GM10266 (cell line): ENCODE data around the gene PCDHGA1.

Experiments
- DNase-seq: peaks from one replicate; pipeline ENCODE4 v3.0.0; 2012; ENCODE audit errors: extremely low spot score
- TF ChIP-seq, protein P1 (sequence below): IDR thresholded peaks from 2 replicates; pipeline ENCODE4 v1.5.1; 2012; ENCODE audit warnings: mild to moderate bottlenecking, low read depth; ENCODE audit not compliant: control insufficient read depth, insufficient read depth; ENCODE audit errors: missing control alignments

Gene PCDHGA1

DNA sequence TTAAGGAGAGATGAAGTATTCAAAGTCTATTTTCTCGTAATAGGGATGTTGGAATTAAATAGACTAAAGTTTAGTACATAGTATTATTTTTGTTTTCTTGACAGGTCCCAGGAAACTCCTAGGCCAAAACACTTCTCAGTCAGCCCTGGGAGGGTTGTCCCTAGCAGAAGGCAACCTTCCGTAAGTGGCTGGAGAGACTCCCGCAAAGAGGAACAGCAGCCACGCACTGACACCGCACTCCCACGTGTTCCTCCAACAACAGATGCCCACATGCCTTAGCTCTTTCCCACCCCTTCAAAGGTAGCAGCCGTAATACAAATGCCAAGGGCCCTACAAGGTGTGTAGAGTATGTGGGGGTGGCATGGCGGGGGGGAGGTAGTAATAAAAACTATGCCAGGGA is 187.0 kb downstream of the PCDHGA1 start:
- TF ChIP-seq, protein P1, sequence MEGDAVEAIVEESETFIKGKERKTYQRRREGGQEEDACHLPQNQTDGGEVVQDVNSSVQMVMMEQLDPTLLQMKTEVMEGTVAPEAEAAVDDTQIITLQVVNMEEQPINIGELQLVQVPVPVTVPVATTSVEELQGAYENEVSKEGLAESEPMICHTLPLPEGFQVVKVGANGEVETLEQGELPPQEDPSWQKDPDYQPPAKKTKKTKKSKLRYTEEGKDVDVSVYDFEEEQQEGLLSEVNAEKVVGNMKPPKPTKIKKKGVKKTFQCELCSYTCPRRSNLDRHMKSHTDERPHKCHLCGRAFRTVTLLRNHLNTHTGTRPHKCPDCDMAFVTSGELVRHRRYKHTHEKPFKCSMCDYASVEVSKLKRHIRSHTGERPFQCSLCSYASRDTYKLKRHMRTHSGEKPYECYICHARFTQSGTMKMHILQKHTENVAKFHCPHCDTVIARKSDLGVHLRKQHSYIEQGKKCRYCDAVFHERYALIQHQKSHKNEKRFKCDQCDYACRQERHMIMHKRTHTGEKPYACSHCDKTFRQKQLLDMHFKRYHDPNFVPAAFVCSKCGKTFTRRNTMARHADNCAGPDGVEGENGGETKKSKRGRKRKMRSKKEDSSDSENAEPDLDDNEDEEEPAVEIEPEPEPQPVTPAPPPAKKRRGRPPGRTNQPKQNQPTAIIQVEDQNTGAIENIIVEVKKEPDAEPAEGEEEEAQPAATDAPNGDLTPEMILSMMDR = no peak

DNA sequence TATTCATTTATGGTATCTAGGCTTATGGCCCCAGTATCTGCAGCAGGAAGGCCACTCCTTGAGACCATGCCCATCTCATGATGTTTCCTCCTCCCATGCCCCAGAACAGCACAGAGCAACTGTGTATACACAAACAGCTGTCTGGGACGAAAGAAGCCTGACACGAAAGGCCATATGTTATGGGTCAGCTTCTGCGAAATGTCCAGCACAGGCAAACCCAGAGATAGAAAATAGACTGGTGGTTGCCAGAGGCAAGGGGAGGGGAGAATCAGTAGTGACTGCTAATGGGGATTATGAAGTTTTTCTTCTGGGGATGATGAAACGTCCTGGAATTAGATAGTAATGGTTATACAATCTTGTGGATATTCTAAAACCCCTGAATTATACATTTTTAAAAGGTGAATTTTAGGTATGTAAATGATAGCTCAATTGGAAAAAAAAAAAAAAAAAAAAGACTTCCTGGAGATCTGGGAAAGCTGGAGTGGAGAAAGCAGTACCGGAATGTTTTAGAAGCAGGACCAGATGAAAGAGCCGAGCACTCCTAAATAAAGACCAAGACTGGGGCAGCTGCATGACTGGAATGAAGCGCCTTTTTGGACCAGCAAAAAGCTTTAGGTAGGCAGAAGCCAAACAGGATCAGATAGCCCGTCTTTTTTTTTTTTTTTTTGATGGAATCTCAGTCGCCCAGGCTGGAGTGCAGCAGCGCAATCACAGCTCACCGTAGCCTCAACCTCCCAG is 187.7 kb downstream of the PCDHGA1 start:
- TF ChIP-seq, protein P1 = no peak
- no peak for DNase-seq

More for the DNA sequence above, 187.0 kb downstream of the PCDHGA1 start:
- DNase-seq = no peak

DNA sequence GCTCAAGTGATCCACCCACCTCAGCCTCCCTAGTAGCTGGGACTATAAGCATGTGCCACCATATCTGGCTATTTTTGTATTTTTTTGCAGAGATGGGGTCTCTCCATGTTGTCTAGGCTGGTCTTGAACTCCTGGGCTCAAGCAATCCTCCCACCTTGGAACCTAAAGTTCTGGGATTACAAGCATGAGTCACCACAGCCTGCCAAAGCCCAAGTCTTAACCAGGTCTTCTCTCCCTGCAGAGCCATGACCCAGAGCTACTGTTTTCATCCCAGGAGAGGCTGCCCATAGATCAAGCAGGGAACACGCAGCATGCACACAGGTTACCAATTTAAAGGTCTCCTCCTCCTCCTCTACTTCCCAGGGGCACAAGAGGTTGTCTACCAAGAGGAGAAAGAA is 188.3 kb downstream of the PCDHGA1 start:
- DNase-seq = no peak

DNA sequence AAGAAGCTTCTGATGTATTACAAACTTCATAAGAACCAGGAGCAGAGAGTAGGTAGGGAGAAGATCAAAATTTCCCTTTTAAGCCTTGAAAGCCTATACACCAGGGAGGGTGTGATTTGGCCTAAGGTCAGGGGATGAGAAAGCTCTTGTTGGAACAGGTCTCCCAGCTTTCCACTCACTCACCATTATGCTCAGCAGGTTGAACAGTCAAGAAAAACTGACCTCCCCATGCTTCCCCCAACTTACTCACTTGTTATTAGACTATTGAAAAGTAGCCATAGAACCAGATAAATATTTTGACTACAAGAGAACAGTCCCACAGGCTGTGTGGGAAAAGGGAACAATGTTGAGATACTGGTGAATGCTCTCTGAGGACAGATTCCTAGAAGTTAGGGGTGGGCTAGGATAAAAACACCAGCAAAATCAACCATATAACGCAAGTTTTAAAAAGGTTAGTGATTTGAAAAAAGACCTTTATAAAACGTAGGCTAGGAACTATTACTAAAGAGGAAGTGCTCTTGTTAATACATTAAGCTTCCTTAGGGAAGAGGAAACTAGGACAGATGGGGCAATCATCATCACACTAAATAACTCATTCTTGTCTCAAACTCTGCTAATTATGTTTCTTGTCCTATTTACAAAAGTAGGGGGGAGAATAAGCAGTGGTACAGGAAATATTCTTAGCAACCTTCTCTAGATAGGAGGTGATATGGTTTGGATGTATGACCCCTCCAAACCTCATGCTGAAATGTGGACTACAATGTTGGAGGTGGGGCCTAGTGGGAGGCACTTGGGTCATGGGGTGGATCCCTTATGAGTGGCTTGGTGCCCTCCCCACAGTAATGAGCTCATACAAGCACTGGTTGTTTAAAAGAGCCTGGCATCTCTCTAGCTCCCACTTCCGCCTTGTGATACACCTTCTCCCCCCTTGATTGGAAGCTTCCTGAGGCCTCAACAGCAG is 189.6 kb downstream of the PCDHGA1 start:
- no peak for DNase-seq
- TF ChIP-seq, protein P1 = no peak

More for the DNA sequence above, 188.3 kb downstream of the PCDHGA1 start:
- TF ChIP-seq, protein P1 = no peak

DNA sequence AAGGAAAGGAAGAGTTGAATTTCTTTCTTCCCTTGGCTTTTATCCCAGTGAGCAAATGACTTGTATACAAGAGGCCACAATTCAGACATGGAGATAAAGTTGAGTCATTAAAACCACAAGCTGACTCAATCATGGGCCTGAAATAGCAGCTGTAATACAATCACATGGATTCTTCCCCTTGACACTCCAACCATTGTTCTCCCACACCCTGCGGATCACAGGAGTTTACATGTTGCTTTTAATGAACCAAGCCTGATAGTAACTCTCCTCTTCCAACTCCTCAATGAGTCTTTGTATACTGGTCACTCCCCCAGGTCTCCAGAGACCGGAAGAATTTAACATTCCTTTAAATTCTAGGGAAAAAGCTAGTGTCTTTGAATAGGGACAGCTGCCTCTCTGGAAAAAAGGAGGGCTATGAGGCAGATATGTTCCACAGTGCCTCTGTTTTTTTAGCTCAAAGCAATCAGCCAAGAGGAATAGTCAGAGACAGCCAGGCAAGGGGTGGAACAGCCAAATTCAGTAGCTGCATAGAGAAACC is 191.0 kb downstream of the PCDHGA1 start:
- DNase-seq = no peak
- TF ChIP-seq, protein P1 = no peak

DNA sequence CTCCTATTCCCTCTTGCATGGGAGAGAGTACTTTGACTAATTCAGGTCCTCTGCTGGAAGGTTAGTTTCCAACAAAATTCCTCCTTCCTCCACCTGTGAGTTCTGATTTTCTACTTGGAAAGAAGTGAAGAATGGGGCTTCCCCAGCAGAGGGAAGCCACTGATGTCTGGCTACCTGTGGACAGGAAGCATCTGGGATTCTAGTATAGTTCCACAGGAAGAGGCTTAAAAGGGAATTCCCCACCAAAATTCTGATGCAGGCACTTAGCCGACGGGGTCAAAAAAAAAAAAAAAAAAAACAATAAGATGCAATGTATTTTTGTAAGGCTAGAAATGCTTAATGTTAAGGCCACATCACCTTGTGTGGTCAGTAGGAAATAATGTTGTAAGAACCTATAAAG is 192.0 kb downstream of the PCDHGA1 start:
- TF ChIP-seq, protein P1 = no peak

More for the DNA sequence above, 192.0 kb downstream of the PCDHGA1 start:
- DNase-seq = no peak
